ENCODE measurements around the gene IKZF1.

The IKZF1 gene

DNA sequence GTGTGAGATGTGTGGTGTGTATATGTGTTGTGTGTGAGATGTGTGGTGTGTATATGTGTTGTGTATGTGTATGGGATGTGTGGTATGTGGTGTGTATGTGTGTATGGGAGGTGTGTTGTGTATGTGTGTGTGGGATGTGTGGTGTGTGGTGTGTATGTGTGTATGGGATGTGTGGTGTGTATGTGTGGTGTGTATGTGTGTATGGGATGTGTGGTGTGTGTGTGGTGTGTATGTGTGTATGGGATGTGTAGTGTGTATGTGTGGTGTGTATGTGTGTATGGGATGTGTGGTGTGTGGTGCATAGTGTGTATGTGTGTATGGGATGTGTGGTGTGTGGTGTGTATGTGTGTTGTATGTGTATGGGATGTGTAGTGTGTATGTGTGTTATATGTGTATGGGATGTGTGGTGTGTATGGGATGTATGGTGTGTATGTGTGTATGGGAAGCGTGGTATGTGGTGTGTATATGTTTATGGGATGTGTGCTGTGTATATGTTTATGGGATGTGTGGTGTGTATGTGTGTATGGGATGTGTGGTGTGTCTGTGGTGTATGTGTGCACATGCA lies 30.8 kb downstream of the IKZF1 start:
- no peak for DNase-seq

DNA sequence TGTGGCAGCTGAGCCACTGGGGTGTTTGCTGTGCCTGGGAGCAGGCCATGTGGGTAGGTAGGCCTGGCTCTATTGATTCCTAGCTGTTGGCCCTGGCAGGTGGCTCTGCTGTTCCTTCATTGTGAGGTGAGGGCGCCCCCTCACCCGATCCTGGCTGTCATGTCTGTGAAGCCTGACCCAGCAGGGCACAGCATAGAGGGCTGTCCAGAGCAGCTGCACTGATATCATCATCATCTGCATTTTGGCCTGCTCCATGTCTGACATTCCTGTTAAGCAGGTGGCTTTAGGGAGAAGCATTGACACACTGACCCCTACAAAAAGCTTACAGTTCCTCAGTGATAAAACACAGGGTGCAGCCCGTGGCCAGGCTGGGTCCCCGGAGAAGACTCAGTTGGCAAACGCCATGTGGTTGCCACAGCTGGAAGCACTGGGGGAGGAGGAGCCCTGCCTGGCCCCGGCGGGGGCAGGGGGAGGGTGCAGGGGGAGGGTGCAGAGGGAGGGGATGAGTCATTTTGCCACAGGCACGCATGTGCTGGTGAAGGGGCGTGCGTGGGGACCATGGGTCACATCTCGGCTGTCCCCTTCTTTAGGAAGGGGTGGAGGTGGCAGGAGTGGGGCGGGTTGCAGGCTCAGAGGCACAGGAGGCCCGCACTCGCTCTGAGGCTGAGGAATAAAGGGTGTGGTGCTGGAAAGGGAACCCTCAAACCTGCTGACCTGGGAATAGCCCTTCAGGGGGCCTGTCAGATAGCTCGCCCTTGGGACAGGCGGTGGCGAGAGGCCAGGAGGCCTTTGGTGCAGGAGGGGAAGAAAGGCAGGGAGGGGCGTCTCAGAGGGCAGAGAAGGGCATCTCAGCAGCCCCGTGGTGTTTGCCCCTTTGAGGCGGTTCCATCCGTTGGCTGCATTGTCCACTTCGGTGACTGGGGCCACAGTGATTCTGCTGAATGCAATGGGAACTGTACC lies 31.6 kb downstream of the IKZF1 start:
- DNase-seq, result peak; percentile 88

DNA sequence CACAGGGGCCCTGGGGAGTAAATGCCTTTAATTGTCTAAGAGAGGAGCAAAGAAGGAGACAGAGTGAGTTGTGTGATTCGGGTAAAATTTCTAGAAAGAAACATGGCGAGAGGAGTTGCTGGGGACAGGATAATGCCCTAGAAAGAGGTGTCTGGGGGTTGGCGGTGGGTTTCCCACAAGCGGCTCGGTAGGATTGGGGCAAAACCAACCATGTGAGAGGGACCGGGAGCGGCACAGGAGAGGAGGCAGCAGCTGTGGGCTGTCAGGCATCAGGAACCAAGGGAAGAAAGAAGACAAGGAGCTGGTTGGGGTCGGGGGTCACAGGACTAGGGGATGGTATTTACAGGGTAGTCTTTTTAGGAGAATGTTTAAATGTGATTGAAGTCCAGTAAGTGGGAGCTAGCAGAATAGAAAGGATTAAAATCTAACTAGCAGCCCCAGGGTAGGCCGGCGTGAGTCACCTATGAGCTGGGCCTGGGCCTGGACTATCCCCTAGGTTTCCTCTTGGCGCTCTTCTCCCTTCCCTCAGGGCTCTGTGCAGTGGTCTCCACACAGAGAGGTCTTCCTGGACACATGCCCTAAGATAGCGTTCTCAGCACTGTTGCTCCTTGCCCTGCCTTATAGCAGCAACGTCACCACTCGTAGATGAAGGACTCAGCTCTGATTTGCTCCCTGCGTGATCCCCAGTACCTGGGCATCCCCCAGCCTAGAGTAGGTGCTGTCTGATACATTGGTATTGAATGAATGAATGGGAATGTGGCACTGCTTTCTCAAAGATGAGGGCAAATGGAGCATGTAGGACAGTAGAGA lies 32.6 kb downstream of the IKZF1 start:
- peak; percentile 70 for DNase-seq

DNA sequence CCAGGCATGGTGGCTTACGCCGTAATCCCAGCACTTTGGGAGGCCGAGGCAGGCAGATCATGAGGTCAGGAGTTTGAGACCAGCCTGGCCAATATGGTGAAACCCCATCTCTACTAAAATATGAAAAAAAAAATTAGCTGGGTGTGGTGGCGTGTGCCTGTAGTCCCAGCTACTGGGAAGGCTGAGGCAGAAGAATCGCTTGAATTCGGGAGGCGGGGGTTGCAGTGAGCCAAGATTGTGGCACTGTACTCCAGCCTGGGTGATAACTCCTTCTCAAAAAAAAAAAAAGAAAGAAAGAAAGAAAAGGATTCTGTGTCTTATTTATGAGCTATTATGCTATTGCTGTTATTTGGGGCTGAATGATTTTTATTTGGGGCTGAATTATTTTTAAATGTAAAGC lies 35.0 kb downstream of the IKZF1 start:
- DNase-seq, result peak; percentile 51

DNA sequence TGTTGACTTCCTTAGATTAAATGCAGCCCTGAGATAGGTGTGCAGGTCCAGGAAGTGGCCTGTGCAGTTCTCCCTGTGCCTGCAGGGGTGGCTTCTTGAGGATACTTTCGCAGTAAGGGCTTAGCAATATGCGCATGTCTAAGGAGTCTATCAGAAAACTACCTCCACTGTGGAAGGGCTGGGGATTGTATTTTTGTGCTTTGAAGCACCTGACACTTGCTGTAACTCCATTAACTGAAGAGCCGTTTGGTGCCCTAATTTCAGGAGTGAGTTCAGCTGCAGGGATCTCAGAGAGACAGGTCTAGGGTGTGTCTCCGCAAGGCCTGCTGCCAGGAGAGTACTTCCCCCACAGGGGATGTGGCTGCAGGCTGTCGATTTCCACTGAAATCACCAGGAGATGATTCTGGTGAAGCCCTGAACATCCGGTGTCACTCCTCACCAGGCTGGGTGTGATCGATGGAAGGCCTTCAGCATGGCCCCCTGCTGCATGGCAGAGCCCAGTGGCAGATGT lies 35.5 kb downstream of the IKZF1 start:
- DNase-seq, result peak; percentile 83

DNA sequence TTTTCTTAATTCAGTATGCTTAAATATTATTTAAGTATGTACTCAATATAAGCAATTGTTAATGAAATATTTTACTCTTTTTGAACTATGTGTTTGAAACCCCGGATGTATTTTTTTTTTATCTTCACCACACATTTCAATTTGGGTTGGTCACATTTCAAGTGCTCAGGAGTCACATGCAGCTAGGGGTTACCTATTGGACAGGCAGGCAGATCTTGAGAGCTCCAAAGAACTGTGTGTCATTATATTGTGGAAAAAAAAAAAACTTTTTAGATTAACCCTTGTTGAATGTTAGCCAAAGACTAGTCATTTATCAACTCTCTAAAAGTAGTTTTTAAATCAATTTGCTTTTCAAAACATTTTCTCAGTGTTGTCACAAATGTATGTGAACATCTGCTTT lies 37.2 kb downstream of the IKZF1 start:
- DNase-seq, result no peak

DNA sequence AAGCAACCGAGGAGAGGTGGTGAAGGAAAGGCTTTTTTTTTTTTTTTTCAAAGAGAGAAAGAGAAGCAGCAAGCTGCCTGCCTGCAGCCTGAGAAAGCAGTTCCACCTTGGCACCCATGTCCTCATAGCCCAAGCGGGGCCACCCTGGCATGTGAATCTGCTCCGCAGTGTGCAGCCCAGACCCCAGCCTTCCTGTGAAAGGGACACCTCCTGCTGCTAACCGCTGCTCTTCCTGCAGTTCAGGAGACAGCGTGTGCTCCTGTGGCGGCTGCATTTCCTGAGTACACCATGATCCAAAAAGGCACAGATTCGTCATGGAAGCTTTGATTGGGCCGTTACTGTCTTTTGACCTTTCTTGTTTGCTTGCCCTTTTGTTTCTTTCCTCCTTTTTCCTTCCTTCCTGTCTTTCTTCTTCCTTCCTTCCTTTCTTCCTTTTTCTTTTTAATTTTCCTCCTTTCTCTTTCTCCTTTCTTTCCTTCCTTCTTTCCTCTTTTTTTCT lies 38.1 kb downstream of the IKZF1 start:
- DNase-seq, result no peak

DNA sequence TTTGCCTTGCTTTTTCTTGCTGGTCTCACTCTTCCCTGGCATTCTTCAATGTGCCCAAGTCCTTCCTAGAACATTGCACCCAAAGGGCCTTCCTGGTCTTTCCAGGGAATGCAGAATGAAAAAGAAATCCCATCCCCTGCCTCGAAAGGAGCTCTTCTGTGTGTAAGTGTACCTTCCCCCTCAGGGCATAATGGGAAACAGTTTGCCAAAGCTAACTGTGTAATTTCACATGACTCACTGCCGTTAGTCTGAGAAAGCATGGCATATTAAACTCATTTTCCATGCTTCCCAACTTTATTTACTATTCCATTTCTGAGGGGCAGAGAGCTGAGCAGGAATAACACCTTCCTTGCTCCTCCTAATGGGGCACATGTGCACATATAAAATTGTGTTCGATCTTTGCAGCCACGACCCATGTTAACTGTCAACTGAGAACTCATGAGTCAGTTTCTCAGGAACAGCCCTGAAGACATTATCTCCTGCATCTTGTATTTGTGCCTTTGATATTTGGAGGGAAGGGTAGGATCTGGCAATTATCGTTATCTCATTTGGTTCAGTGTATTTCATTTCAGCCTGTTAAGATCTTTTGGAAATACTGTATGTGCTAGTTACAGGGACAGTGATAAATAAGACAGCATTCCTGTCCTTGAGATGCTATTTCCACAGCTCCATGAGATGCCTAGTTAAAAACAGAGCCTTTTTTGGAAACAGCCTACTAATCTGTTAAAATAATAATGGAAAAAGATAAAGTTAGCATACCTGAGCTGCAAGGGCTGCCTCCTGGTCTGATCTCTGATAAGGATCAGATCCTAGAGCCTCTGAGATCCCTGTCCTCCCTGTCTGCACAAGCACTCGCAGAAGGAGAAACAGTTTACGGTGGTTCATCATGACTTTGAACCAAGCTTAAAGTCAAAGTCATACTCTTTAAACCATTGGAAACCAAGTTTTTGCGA lies 42.3 kb downstream of the IKZF1 start:
- DNase-seq, result no peak

DNA sequence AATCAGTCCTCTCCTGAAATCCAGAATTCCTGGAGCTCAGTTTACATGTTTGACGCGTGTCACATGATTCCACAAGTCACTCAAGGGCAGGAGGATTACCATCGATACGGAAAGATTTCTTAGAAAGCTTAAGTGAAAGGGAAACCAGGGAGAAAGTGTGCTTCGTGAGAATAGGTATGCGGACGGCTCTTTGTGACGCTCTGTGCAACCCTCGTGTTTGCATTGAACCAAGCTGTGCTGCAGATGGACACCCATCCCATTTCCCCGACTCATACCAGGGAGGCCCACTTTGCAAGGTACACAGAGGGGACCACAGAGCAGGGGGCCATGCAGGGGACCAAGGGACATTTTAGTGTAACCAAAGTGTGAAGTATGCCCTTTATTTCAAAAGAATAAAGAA lies 43.2 kb downstream of the IKZF1 start:
- DNase-seq, result peak; percentile 61

DNA sequence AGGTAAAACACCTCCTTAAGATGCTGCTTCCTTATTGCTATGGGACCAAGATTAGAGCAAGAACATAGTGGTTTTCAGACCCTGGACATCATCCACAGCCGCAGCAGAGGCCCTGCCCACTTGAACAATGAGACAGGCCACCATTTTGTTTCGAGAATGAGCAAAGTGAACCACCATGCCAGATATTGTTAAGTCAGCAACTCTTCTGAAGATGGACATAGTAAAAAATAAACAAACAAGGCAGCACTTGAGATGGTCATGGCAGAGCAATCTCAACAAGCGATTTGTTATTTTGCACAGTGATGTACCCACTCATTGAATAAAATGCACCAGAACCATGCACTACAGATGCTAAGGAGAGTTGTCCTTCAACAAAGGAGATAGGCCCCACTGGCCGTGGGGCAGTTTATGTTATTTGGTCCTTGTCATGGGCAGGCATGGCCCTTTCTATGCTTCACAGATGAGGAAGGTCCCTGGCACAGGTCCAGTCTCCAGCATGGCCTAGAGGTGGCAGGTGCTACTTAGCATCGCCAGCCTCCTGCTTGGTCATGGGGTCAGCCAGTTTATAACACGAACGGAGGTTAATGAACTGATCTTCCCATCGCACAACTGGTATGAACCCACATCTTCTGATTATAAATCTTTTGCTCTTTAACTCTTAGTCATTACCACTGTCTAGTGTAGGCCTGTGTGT lies 44.1 kb downstream of the IKZF1 start:
- DNase-seq, result peak; percentile 65

DNA sequence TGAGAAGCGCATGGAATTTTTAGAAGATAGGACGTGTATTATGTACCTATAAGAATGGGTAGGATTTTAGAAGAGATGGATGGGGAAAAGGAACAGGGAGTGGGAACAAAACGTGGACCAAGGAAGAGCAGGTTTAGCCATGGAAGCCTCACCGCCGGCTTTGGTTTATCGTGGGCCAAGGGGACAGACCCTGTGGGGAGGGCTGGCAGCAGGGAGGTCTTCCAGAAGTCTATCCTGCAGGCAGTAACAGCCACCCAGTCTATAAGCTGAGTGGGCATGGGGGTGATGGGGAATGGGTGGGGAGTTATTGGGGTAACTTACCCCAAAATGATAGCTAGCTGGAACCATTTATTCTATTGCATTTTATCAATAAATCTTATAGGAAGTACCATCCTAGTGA lies 44.9 kb downstream of the IKZF1 start:
- DNase-seq, result peak; percentile 59

DNA sequence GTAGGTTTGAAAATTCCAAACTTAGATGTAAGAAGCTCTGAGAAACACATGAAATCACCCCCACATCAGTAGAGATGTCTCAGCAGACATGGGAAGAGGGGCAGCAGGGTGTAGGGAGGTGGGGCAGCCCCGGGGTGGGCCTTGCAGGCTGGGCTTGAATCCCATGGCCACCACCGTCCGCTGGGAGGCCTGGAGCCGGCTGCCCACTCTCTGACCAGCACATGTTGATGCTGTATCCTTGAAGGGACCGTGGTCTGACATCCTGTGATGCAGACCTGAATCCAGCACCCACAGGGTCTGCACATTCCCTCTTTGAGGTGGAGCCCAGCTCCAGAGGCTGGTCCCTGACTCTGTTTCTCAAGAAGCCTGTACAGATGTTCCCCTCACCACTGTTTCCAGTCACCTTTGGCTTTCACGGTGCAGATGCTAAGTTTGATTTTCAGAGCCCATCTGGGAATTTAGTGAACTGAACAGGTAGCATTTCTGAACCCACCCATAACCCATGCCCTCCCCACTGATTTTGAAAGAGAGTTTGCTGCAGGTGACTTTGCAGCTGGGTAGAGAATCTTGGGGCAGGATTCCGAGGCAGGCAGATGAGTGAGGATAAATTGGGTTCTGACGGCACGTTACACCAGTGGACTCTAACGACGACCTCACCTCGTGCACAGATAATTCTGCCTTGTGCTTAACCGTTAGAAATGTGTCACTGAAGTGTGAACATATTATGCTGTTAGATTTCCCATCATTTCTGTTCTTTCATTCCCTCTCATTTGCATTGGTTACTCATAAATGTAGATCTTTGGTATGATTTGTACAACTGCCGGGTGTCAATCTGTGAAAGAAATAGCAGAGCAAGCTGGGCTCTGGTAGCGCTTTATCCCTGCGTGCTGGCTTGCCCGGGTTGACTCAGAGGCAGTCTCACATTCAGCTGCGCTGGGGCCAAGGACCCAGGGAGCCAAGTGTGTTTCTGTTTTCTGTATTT lies 45.7 kb downstream of the IKZF1 start:
- peak; percentile 85 for DNase-seq

DNA sequence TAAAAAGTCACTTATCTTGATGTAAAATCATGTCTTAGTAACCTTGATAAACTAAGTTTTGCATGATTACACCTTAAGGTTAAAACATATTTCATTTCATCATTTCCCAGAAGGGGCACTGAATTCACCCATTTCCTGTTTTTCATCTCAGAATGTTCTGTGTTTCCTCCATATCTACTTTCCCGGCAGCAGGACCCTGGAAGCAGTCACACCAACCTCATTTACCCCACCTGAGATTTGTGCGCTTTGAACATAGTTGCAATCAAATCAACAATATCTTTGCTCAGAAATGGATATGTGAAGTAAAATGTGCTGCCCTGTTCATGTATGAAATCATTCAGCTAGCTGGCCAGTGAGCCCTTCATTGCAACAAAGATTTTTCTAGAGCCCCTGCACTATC lies 46.8 kb downstream of the IKZF1 start:
- DNase-seq, result no peak

DNA sequence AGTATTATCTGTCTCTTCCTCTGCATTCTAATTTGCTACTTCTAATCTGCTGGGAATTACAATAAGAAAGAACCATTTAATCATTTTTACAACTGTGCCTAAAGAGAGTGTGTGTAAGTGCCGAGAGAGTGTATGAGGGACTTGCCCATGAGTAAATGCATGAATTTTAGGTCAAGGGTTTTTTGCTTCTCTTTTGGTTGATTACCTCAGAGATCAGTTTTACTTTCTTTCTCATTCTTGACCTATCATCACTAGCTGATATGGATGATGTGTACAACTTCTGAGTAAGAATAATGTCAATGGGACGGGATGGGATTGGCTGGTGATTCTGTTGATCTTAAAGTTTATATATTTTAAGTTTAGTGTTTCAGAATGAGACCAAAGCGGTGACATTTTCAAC lies 47.8 kb downstream of the IKZF1 start:
- DNase-seq, result no peak

DNA sequence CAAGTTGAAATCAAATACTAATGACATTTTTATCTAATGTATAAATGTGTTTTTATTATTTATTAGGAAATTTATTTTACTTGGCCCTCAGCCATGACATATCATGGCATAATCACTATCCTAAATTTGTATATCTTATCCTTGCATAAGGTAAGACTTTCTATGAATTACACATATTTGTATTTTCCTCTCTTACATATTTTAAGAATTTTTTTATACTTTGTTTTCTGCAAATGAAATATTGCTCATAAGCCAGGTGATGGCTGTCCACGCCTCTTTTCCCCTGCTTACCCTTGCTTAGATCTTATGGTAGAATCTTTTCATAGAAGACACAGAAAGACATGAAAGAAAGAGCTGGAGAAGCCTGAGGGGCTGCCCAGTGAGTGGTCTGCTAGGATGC lies 48.2 kb downstream of the IKZF1 start:
- peak; percentile 48 for DNase-seq

DNA sequence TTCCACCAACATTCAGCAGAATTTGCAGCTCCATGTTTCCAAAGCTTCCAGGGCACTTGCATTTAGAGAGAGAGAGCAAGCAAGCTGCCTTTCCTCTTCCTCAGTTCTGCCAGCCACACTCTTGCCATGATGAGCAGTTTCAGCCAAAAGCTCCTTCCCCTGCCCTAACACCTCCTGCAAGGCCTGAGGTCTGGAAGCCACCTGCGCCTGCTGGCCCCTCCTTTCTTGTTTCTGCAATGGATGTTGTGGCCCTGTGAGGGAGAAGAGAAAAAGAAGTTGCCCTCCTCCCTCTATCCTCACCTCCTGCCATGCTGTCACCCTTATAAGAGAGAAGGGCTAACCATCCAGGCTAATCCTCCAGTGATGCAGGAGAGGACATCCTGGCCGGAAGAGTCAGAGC lies 48.7 kb downstream of the IKZF1 start:
- peak; percentile 59 for DNase-seq

DNA sequence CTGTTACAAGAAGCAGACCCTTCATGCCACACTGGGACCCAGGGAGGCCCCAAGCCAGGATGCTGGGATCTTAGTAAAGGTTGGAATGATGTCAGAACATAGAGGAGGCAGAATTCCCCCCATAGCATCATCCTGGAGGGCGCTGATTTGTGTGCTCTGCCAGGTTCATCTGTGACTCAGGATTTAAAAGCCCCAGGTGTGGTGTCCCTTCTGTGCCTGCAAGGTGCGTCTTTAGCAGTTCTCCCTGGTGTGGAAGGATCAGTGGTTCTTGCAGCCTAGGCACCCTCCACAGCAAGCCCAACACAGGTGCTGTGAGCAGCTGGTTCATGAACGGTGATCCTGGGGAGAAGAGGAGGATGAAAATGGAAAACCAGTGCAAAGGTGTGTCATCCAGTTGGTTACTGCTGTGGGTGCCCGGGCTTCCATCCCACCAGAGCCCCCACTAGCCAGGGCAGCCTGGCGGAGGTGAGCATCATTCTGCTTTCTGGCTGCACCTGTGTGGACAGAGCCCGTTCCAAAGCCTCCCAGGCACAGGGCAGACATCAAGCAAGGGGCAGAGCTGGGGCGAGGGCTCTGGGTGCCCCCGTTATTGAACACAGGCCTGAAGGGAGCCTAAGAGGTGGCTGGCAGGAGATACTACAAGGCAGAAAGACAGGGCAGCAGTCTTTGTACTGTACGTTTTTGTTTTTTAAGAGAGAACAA lies 49.5 kb downstream of the IKZF1 start:
- DNase-seq, result peak; percentile 55

DNA sequence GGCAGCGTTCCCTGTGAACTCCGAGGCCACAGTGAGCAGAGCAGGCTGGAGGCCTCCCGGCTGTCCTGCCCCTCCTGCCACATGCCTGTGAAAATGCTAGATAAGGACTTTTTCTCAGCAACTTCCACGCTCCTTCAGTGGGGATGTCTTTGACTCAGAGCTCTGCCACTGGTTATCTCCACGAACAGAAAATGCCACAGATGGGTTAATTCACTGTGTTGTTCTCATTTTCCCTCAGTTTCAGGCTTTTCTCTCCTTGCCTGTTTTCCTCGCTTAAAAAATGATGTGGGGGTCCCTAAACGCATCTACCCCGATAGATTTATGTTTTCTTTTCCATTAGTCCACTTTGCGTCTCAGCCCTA lies 51.3 kb downstream of the IKZF1 start:
- peak; percentile 51 for DNase-seq

DNA sequence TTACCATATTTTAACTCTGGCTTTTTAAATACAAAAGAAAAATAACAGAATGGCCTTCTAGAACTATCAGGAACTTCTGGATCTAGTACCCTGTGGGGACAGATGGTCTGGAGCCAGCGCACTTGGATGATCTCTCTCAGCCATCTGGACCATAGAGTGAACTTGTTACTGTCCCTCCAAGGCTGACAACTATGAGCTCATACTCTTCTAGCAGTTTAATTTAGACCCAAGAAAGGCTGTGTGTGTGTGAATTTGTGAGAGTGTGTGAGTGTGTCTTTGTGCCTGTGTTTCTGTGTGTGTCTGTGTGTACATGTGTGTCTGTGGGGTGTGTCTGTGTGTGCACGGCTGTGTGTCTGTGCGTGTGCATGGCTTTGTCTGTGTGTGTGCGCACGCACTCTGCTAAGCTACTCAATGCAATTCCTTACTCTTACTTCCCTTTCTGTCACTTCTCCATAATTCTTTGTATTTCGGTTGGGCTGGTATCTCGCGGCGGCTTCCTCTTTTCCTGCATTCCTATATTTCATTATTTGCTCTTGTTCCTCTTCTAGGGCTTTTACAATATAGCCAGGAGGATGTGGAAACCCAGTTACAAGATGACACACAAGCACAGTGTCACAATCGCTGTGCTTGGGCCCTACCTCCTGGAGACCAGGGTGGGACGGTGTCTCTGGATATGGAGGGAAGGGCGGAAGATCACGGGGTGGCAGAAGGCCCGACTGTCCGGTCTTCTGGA lies 51.9 kb downstream of the IKZF1 start:
- DNase-seq, result peak; percentile 52

All from activated CD8-positive, alpha-beta memory T cell treated with anti-CD3 and anti-CD28 coated beads, Interleukin-2, amount 50 U/mL, for 48 hours (primary cell).